ENCODE data around the gene TMEM150C.
"Not testable (repeated sequence)": the region's sequence is repeated elsewhere in the genome, so short reads cannot be mapped to it uniquely, and the experiment has no call there.

The TMEM150C gene

DNA sequence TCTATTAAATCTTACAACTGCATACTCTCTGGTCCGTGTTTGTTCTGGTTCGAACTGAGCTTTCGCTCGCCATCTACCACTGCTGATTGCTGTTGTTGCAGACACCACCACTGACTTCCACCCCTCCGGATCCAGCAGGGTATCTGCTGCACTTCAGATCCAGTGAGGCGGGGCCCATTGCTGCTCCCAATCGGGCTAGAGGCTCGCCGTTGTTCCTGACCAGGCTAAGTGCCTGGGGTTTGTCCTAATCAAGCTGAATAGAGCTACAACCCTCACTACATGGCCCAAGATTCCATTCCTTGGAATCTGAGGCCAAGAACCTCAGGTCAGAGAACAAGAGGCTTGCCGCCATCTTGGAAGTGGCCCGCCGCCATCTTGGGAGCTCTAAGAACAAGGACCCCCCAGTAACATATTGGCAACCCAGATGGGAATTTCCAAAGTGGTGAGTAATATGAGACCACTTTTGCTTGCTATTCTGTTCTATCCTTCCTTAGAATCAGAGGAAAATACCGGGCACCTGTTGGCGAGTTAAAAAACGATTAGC lies 88.1 kb downstream of the TMEM150C start:
- DNase-seq (ENCODE audit: low spot score) = no peak

DNA sequence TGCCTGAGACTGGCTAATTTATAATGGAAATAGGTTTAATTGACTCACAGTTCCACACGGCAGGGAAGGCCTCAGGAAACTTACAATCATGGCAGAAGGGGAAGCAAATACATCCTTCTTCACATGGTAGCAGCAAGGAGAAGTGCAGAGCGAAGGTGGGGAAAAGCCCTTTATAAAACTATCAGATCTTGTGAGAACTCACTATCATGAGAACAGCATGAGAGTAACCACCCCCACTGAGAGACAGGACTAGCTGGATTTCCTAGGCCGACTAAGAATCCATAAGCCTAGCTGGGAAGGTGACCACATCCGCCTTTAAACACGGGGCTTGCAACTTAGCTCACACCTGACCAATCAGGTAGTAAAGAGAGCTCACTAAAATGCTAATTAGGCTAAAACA lies 88.7 kb downstream of the TMEM150C start:
- DNase-seq (ENCODE audit: low spot score) = not testable (repeated sequence)

GRCh38 chr4:82469791-82470345 lies 91.9 kb downstream of the TMEM150C start:
- no peak for DNase-seq (ENCODE audit: low spot score)

GRCh38 chr4:82467471-82467870 lies 94.3 kb downstream of the TMEM150C start:
- no peak for DNase-seq (ENCODE audit: low spot score)

- no peak for DNase-seq (ENCODE audit: low spot score)
These were observed 98.6 kb downstream of the TMEM150C start for GRCh38 chr4:82463221-82463620.

GRCh38 chr4:82462415-82462831 lies 99.4 kb downstream of the TMEM150C start:
- DNase-seq (ENCODE audit: low spot score) = peak; percentile 80

- DNase-seq (ENCODE audit: low spot score) = no peak
These were observed 100.1 kb downstream of the TMEM150C start for GRCh38 chr4:82461710-82462109.

DNA sequence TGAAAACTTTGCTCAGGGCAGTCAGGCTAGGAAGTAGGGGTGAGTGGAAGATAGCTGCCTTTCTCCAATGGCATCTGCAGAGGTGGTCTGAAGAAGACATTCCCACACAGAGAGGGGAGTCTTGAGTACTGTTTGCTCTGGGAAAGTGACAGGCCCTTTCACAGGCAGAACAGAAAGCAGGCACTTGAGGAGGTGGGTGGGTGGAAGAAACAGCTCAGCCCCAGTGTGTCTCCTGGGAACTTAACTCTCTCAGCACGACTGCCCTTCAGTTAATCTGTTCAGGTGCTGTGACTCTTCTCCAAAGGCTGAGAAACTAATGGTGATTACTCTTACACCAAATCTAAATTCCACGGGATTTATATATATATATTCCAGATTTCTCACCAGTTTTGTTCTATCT lies 103.1 kb downstream of the TMEM150C start:
- no peak for DNase-seq (ENCODE audit: low spot score)

GRCh38 chr4:82457266-82457665 lies 104.5 kb downstream of the TMEM150C start:
- DNase-seq (ENCODE audit: low spot score) = no peak

DNA sequence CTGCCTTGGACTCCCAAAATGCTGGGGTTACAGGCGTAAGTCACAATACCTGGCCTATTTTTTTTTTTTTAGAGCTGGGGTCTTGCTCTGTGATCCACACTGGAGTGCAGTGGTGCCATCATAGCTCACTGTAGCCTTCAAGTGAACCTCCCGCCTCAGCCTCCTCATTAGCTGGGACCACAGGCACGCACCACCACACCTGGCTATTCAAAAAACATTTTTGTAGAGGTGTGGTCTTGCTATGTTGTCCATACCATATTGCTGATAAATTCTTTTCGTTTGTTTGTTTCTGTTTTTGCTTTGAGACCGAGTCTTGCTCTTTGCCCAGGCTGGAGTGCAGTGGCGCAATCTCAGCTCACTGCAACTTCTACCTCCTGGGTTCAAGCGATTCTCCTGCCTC lies 109.8 kb downstream of the TMEM150C start:
- no peak for DNase-seq (ENCODE audit: low spot score)

DNA sequence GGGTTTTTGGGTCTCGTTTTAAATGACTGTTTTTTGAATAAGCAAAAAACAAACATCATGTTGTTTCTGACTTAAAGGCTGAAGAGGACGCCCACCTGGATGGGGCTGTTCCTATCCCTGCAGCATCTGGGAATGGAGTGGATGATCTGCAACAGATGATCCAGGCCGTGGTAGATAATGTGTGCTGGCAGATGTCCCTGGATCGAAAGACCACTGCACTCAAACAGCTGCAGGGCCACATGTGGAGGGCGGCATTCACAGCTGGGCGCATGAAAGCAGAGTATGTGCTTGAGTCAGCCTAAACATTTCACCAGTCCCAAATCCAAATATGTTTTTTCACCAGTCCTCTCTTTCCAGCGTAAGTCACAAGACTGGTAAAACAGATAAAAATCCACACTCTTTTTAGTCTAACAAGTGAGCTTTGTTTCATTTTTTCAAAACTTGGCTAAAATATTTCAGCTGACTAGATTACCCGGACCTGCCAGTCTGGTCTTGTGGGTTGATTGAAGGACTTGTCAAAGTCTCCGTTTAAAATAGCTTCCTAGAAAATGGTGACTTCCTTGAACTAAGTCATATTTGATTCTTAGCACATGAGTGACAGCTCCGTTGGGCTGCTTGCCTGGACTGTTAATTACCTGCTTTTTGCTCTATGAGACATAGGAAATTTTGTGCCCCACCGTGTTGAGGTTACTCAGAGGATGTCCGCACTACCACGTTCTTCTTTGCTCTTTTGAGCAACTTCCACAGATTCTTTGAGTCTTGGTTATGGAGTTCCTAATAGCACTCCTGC lies 110.6 kb downstream of the TMEM150C start:
- DNase-seq (ENCODE audit: low spot score) = no peak

GRCh38 chr4:82447886-82448285 lies 113.9 kb downstream of the TMEM150C start:
- DNase-seq (ENCODE audit: low spot score) = no peak

GRCh38 chr4:82439088-82439487 lies 122.7 kb downstream of the TMEM150C start:
- DNase-seq (ENCODE audit: low spot score) = no peak

DNA sequence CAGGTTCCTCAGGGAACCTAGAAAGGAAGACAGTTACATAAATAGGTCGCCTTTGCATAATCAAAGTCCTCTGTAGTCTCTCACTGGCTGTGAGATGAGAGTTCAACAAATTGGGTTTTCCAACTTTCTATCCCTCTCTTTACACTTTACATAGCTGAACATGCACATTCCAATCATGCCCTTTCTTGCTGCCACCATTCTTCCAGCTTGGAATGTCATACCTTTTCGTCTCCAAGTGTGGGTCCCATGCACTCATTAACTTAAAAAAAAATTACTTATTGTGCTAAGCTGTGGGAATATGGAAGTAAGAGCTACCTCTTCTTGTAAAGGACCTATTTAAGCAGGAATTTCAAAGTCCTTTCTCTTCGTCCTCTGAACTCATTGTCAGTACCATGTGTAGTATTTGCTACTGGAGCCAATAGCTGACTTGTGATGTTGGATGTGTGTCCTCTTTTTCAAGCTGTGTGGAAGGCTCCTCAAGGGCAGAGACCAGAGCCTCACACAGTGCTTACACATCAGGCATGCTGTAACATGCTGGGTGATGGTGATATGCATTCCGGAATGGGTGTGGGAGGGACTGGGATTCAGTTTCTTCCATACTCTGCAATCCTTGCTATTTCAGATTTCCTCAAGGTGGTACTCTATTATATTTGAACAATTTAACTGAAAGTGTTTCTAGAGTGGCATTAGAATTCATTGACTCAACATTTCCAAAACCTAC lies 124.3 kb downstream of the TMEM150C start:
- no peak for DNase-seq (ENCODE audit: low spot score)

GRCh38 chr4:82436780-82437179 lies 125.0 kb downstream of the TMEM150C start:
- DNase-seq (ENCODE audit: low spot score) = no peak

DNA sequence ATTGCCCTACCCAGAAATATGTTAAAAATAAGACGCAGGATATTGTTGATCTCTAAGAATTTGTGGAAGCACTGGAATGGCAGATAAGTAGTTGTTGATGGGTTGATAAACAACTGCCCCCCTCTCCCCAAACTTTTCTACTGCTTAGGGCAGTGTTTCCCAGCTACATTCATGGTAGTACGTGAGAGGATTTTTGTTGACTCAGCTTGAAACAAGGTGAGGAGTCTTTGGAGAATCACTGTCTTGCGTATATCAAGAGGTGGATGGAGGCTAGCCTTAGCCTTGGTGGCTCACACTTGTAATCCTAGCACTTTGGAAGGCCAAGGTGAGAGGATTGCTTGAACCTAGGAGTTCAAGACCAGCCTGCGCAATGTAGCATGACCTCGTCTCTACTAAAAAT lies 125.7 kb downstream of the TMEM150C start:
- DNase-seq (ENCODE audit: low spot score) = no peak

GRCh38 chr4:82434949-82435348 lies 126.8 kb downstream of the TMEM150C start:
- DNase-seq (ENCODE audit: low spot score) = no peak

- DNase-seq (ENCODE audit: low spot score) = no peak
These were observed 128.0 kb downstream of the TMEM150C start for GRCh38 chr4:82433791-82434190.
